Right atrium auricular region (tissue), 2 donors: ENCODE data around the gene GRAP2. TPM values are rescaled to one million over a fixed set of nuclear protein-coding genes. Genes with fewer than 3 reads are reported as not detected.

Source experiments
- DNase-seq: peaks from one replicate; pipeline ENCODE4 v3.0.0-alpha.2; 2019; ENCODE audit warnings: low spot score
- H3K27ac ChIP-seq, 2 donors: fragments of 200-600 bp; sonication (generic); 1 replicate in 1 of 2; 2 replicates in 1 of 2; pipeline ENCODE4 v1.5.1; 2016 to 2019
- H3K27me3 ChIP-seq, 2 donors: fragments of 200-600 bp; sonication (generic); one replicate each; pipeline versions ENCODE4 v1.5.1 to v1.6.0; 2017 to 2019
- H3K36me3 ChIP-seq: fragments of 200-600 bp; sonication (generic); one replicate; pipeline ENCODE4 v1.5.1; 2016
- H3K4me1 ChIP-seq, 2 donors: fragments of 200-600 bp; sonication (generic); one replicate each; pipeline versions ENCODE4 v1.5.1 to v1.6.0; 2017 to 2019
- H3K4me3 ChIP-seq, 2 donors: fragments of 200-600 bp; sonication (generic); 1 replicate in 1 of 2; 2 replicates in 1 of 2; pipeline ENCODE4 v1.5.1; 2017 to 2019; ENCODE audit warnings: mild to moderate bottlenecking in 1 of 2, moderate library complexity in 1 of 2
- H3K9me3 ChIP-seq, 2 donors: fragments of 200-600 bp; sonication (generic); one replicate each; pipeline ENCODE4 v1.5.1; 2019
- total RNA-seq, 2 donors: library from RNA; depleted of rRNA; stranded (reverse); fragments of >200 nt; gene quantifications; one replicate each; pipeline ENCODE4 v1.1.0, GENCODE V29; 2016
- TF ChIP-seq, protein P1 (sequence below), 2 donors: fragments of 200-600 bp; sonication (generic); IDR thresholded peaks; one replicate each; pipeline ENCODE4 v1.5.1; 2019; ENCODE audit warnings: antibody characterized with exemption in 2 of 2

GRAP2 gene
- total RNA-seq, 2 donors from 2014 or later: 1.3 to 2.4 TPM

DNA sequence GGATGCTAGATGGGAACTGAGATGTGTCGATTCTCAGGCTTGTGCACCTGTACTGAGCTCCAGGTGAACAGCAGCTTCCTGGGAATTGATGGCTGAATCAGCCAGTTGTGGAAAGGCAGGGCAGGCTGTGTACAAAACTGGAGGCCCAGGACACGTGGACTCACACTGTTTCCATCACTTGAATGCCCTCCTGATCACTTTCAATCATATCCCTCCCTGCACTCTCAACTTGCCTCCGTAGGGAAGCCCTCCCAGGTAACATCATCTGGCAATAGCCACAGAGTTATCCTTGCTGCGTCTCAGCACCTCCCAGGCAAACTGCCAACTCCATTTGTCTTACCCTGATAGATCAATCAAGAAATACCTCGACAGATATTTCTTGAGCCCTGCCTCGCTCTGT lies 104.0 kb downstream of the GRAP2 start:
- TF ChIP-seq, protein P1, sequence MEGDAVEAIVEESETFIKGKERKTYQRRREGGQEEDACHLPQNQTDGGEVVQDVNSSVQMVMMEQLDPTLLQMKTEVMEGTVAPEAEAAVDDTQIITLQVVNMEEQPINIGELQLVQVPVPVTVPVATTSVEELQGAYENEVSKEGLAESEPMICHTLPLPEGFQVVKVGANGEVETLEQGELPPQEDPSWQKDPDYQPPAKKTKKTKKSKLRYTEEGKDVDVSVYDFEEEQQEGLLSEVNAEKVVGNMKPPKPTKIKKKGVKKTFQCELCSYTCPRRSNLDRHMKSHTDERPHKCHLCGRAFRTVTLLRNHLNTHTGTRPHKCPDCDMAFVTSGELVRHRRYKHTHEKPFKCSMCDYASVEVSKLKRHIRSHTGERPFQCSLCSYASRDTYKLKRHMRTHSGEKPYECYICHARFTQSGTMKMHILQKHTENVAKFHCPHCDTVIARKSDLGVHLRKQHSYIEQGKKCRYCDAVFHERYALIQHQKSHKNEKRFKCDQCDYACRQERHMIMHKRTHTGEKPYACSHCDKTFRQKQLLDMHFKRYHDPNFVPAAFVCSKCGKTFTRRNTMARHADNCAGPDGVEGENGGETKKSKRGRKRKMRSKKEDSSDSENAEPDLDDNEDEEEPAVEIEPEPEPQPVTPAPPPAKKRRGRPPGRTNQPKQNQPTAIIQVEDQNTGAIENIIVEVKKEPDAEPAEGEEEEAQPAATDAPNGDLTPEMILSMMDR (IDR thresholded peaks at IDR 0.05): no peak
- H3K4me3 ChIP-seq: no peak overlapping the region
- no peaks in the 10 kb centered on the region for H3K36me3 ChIP-seq
- H3K27me3 ChIP-seq: no peaks in the 10 kb centered on the region
- peaks cover 0 to 6% of the 10 kb centered on the region in 2 donors for H3K4me1 ChIP-seq
- no peak overlapping the region for H3K27ac ChIP-seq
- H3K9me3 ChIP-seq: no peaks in the 10 kb centered on the region
- no peak for DNase-seq

DNA sequence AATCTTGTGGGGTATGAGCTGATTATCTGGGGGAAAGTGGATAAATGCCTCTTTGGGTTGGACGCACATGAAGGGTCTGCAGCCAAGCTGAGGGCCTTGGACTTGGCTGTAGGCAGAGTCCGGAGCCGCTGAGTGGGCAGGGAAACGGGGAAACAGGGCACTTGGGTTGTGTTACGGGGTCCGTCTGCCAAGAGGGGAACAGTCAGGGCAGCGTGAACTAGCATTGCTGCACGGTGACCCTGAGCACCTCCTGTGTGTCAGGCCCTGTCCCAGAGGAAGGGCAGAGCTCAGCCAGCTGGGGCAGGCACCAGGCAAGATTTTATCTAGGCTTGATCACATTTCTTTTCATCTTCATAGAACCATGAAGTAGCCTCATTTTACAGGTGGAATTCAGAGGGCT lies 105.8 kb downstream of the GRAP2 start:
- H3K36me3 ChIP-seq: no peaks in the 10 kb centered on the region
- peaks cover 0 to 12% of the 10 kb centered on the region in 2 donors for H3K4me1 ChIP-seq
- no peaks in the 10 kb centered on the region for H3K9me3 ChIP-seq
- no peak for DNase-seq
- H3K27me3 ChIP-seq: no peaks in the 10 kb centered on the region
- H3K27ac ChIP-seq: no peak overlapping the region
- TF ChIP-seq, protein P1 (IDR thresholded peaks at IDR 0.05): no peak
- H3K4me3 ChIP-seq: no peak overlapping the region

GRCh38 chr22:40007853-40008710 lies 107.2 kb downstream of the GRAP2 start:
- Histone ChIP-seq H3K27me3 (no peaks in the 10 kb centered on the region), H3K4me1 (peaks cover 0 to 12% of the 10 kb centered on the region in 2 donors), H3K4me3 (no peak overlapping the region), H3K27ac (no peak overlapping the region), H3K9me3 (no peaks in the 10 kb centered on the region), H3K36me3 (no peaks in the 10 kb centered on the region)
- no peak for DNase-seq
- TF ChIP-seq, protein P1 (IDR thresholded peaks at IDR 0.05): no peak

GRCh38 chr22:40008726-40009291 lies 107.9 kb downstream of the GRAP2 start:
- Histone ChIP-seq H3K27ac (no peak overlapping the region), H3K27me3 (no peaks in the 10 kb centered on the region)
- DNase-seq: no peak

GRCh38 chr22:40009292-40009774 lies 108.4 kb downstream of the GRAP2 start:
- Histone ChIP-seq H3K4me3 (no peak overlapping the region), H3K27ac (no peak overlapping the region), H3K27me3 (no peaks in the 10 kb centered on the region), H3K4me1 (peaks cover 0 to 12% of the 10 kb centered on the region in 2 donors), H3K9me3 (no peaks in the 10 kb centered on the region), H3K36me3 (no peaks in the 10 kb centered on the region)
- TF ChIP-seq, protein P1 (IDR thresholded peaks at IDR 0.05): no peak
- no peak for DNase-seq

More at GRCh38 chr22:40008726-40009291, 107.9 kb downstream of the GRAP2 start:
- Histone ChIP-seq H3K9me3 (no peaks in the 10 kb centered on the region), H3K4me3 (no peak overlapping the region), H3K36me3 (no peaks in the 10 kb centered on the region), H3K4me1 (peaks cover 0 to 12% of the 10 kb centered on the region in 2 donors)
- TF ChIP-seq, protein P1 (IDR thresholded peaks at IDR 0.05): no peak
